Loucy (cell line): ENCODE measurements around the gene MYL10.

ENCODE experiments used
- EZH2phosphoT487 ChIP-seq: fragments of 200-600 bp; IDR thresholded peaks from 2 replicates; pipeline ENCODE4 v1.6.1; 2018; ENCODE audit warnings: antibody characterized with exemption, mild to moderate bottlenecking, moderate library complexity, borderline replicate concordance
- TF ChIP-seq, protein P1 (sequence below): fragments of 200-600 bp; sonication (generic); conservative IDR thresholded peaks from 2 replicates; pipeline ENCODE4 v1.5.1; 2014; ENCODE audit warnings: mild to moderate bottlenecking, antibody characterized with exemption, low read length

DNA sequence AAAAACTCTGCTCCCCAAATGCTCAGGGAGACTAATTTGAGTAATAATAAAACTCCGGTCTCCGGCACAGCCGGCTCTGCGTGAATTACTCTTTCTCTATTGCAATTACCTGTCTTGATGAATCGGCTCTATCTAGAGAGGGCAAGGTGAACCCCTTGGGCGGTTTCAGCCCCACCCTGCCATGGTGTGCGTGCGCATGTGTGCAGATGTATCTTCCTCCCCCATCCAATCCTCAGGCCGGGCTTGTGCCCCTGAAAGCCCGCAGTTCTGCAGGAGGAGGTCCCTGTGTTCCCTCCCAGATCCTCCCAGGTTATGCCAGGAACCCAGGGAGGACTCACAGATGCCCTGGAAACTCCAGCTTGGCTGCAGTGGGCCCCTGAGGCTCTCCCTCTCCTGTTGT lies 48.3 kb upstream of the MYL10 start:
- TF ChIP-seq, protein P1, sequence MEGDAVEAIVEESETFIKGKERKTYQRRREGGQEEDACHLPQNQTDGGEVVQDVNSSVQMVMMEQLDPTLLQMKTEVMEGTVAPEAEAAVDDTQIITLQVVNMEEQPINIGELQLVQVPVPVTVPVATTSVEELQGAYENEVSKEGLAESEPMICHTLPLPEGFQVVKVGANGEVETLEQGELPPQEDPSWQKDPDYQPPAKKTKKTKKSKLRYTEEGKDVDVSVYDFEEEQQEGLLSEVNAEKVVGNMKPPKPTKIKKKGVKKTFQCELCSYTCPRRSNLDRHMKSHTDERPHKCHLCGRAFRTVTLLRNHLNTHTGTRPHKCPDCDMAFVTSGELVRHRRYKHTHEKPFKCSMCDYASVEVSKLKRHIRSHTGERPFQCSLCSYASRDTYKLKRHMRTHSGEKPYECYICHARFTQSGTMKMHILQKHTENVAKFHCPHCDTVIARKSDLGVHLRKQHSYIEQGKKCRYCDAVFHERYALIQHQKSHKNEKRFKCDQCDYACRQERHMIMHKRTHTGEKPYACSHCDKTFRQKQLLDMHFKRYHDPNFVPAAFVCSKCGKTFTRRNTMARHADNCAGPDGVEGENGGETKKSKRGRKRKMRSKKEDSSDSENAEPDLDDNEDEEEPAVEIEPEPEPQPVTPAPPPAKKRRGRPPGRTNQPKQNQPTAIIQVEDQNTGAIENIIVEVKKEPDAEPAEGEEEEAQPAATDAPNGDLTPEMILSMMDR = no peak
- no peak for TF ChIP-seq EZH2phosphoT487
